Neuronal stem cell (in vitro differentiated cells): ENCODE results near the gene ARHGAP42.

Experiments
- DNase-seq: peaks from one replicate; pipeline ENCODE4 v3.0.0-alpha.2; 2013; ENCODE audit warnings: low spot score
- H2AFZ ChIP-seq: one replicate; pipeline ENCODE4 v1.6.1; 2013; ENCODE audit warnings: mild to moderate bottlenecking, low read length, inconsistent platforms
- H2AK5ac ChIP-seq: 2 replicates; pipeline ENCODE4 v1.6.1; 2013; ENCODE audit warnings: low read depth, mild to moderate bottlenecking, inconsistent platforms, low read length, moderate library complexity, mixed read lengths
- H2BK120ac ChIP-seq: 2 replicates; pipeline ENCODE4 v1.6.1; 2013; ENCODE audit warnings: low read depth, mild to moderate bottlenecking, inconsistent platforms, low read length, moderate library complexity, mixed read lengths
- H2BK12ac ChIP-seq: one replicate; pipeline ENCODE4 v1.6.1; 2013; ENCODE audit warnings: low read length, inconsistent platforms
- H2BK15ac ChIP-seq: 2 replicates; pipeline ENCODE4 v1.6.1; 2013; ENCODE audit warnings: mild to moderate bottlenecking, low read length, inconsistent platforms, mixed read lengths
- H2BK5ac ChIP-seq: one replicate; pipeline ENCODE4 v1.6.1; 2013; ENCODE audit warnings: inconsistent platforms, mild to moderate bottlenecking, low read length, moderate library complexity
- H3K14ac ChIP-seq: one replicate; pipeline ENCODE4 v1.6.1; 2013; ENCODE audit warnings: low read length, inconsistent platforms
- H3K18ac ChIP-seq: 2 replicates; pipeline ENCODE4 v1.6.1; 2013; ENCODE audit warnings: low read length, inconsistent platforms
- H3K23ac ChIP-seq: 2 replicates; pipeline ENCODE4 v1.6.1; 2013; ENCODE audit warnings: low read depth, mild to moderate bottlenecking, mixed read lengths, low read length, inconsistent platforms; ENCODE audit not compliant: poor library complexity
- H3K27ac ChIP-seq: replicated peaks from 3 replicates; pipeline ENCODE4 v1.5.1; 2013; ENCODE audit warnings: low read length, inconsistent platforms
- H3K27me3 ChIP-seq, 3 experiments: 2 replicates each; pipeline ENCODE4 v1.6.1; 2013; ENCODE audit warnings: low read length in 3 of 3, mild to moderate bottlenecking in 2 of 3, inconsistent platforms in 1 of 3, low read depth in 1 of 3, mixed read lengths in 1 of 3, moderate library complexity in 1 of 3; ENCODE audit not compliant: control insufficient read depth in 3 of 3, insufficient read depth in 3 of 3
- H3K36me3 ChIP-seq, 2 donors: replicated peaks in 1 of 2; 2 replicates each; pipeline ENCODE4 v1.6.1; 2013; ENCODE audit warnings: low read length in 2 of 2; ENCODE audit not compliant: control insufficient read depth in 2 of 2, insufficient read depth in 2 of 2
- H3K4ac ChIP-seq: 2 replicates; pipeline ENCODE4 v1.6.1; 2013; ENCODE audit warnings: inconsistent platforms, mild to moderate bottlenecking, low read length, moderate library complexity
- H3K4me1 ChIP-seq, 2 donors: 1 replicate in 1 of 2; 2 replicates in 1 of 2; pipeline ENCODE4 v1.6.1; 2013; ENCODE audit warnings: low read length in 2 of 2, low read depth in 1 of 2; ENCODE audit not compliant: control insufficient read depth in 2 of 2, insufficient read depth in 1 of 2
- H3K4me2 ChIP-seq: one replicate; pipeline ENCODE4 v1.6.1; 2013; ENCODE audit warnings: mild to moderate bottlenecking, low read length, inconsistent platforms; ENCODE audit not compliant: insufficient read depth, poor library complexity, severe bottlenecking
- H3K4me3 ChIP-seq, 2 donors: 2 replicates each; pipeline ENCODE4 v1.5.1; 2013; ENCODE audit warnings: low read length in 2 of 2, mild to moderate bottlenecking in 2 of 2, inconsistent platforms in 1 of 2, moderate library complexity in 1 of 2
- H3K79me1 ChIP-seq: one replicate; pipeline ENCODE4 v1.6.1; 2013; ENCODE audit warnings: low read depth, mild to moderate bottlenecking, inconsistent platforms, low read length, moderate library complexity
- H3K9ac ChIP-seq: one replicate; pipeline ENCODE4 v1.6.1; 2013; ENCODE audit warnings: mild to moderate bottlenecking, low read depth, low read length, inconsistent platforms; ENCODE audit not compliant: poor library complexity
- H3K9me3 ChIP-seq, 2 donors: replicated peaks in 1 of 2; 2 replicates each; pipeline versions ENCODE3 to v1.6.1; 2013; ENCODE audit warnings: low read length in 2 of 2, mild to moderate bottlenecking in 2 of 2, inconsistent platforms in 1 of 2, low read depth in 1 of 2, mixed read lengths in 1 of 2, moderate library complexity in 1 of 2; ENCODE audit not compliant: control insufficient read depth in 2 of 2, insufficient read depth in 1 of 2
- H4K8ac ChIP-seq: one replicate; pipeline ENCODE4 v1.6.1; 2013; ENCODE audit warnings: low read depth, mild to moderate bottlenecking, inconsistent platforms, low read length, moderate library complexity
- H4K91ac ChIP-seq: one replicate; pipeline ENCODE4 v1.6.1; 2013; ENCODE audit warnings: low read length, low read depth, mild to moderate bottlenecking, inconsistent platforms; ENCODE audit not compliant: poor library complexity
- WGBS, 2 donors: extraction: QIAGEN DNeasy Blood & Tissue Kit; methylation state at CpG; one replicate each; pipeline ENCODE4 v1.1.7; 2013; ENCODE audit warnings: missing lambda C conversion rate in 2 of 2, mixed read lengths in 1 of 2; ENCODE audit not compliant: insufficient read length in 2 of 2, insufficient replicate concordance in 1 of 2; ENCODE audit errors: extremely low coverage in 2 of 2; 5-methylcytosine and 5-hydroxymethylcytosine counted together

ARHGAP42 gene

DNA sequence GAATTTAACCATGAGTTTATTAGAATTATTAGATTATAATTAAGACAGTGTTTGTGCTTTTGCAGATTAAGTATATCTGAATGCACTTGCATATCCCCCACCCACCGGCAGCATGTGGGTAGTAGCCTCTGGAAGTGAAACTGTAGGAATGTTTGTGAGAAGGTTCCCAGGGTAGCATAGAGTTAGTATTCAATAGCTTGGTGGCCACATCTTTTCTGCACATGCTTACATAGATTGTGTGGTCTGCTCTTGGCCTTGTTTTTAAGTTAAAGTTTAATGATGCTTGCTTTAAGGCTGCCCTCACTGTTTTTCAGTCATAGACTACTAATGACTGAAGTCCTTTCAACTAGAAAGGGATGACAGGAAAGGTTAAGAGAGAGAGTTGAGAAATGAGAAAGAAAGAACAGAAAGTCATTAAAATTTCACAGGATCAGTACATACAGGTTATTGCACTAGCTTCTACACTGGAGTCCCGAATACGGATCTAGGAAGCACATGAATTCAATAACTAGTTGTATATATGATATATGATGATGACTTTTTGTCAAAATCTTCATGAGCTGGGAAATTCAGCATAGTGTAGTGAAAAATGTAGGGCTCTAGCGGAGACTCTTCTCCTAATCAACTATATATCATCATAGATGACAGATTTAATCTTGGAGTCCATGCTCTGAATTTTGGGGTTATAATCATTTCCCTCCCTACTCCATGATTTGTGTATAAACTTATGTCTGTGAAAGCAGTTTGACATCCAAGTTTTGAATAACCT is 137.1 kb downstream of the ARHGAP42 start:
- no CpG with 5 or more reads among the region's 4 CpGs for WGBS, 2 donors
- Histone ChIP-seq H2BK15ac (no peak overlapping the region), H3K4me1 (peaks cover 14 to 19% of the 10 kb centered on the region in 2 donors)

DNA sequence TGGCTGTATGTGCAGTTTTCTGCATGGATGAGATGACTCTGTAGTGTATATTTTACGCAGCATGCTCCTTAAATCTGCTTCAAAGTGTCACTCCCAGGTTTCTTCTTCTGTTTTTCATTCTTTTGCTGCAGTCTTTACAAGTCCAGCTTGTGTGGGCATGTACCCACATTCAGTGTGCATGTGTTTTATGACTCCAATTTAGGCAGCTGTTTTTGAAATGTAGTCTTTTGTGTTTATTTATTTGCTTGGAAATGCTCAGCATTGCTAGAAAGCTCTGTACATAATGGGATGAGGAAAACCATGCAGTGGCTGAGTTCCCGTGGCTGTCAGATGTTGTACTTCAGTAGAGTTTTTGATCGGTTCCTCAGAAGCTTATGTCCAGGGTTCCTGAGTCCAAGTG is 138.5 kb downstream of the ARHGAP42 start:
- no peak overlapping the region for H3K4me3 ChIP-seq
- no CpG with 5 or more reads among the region's 3 CpGs for WGBS, 2 donors

More for the DNA sequence above, 137.1 kb downstream of the ARHGAP42 start:
- Histone ChIP-seq H3K23ac (no peak overlapping the region), H4K91ac (no peak overlapping the region), H3K4ac (no peak overlapping the region), H2BK120ac (no peak overlapping the region), H3K9me3 (no peaks in the 10 kb centered on the region), H3K4me2 (no peak overlapping the region), H2AFZ (no peak overlapping the region), H3K18ac (no peak overlapping the region), H3K27ac (no peak overlapping the region), H3K36me3 (no peaks in the 10 kb centered on the region), H4K8ac (no peak overlapping the region), H3K79me1 (no peaks in the 10 kb centered on the region), H3K9ac (no peak overlapping the region), H3K14ac (no peak overlapping the region), H2AK5ac (no peak overlapping the region), H2BK5ac (no peak overlapping the region), H3K27me3 (no peaks in the 10 kb centered on the region), H2BK12ac (no peak overlapping the region), H3K4me3 (no peak overlapping the region)
- DNase-seq: no peak

DNA sequence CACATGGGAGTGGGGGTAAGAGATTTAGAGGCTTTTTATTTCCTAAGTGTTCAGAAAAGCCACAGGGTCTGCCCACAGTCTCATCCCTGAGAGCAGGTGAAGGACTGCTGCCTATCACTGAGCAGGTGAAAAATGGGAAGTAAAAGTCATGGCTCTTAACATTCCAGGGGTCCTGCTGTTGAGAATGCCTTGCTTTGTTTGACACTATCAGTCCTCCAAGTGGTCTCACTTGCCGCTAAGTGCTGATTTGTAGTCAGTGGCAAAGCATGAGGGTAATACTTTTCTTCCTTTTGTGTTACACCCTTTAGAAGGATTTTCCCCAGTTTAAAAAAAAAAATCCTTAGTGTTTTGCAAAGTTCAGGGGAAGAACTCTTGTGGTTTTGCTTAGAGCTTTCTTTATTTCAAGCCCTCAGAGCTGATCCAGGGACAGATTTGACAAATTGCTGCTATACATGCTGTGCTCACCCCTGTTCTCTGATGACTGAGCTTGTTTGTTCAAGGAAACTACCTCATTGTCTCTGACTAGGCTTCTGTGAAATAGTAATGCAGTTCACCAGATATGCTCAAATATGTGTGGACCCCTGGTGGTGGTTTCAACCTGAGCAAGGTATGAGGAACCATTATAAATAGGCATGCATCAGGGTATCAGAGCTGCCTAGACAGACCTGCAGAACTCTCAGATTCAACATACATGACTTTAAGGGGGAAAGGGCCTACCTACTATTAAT is 141.0 kb downstream of the ARHGAP42 start:
- Histone ChIP-seq H2AFZ (no peak overlapping the region), H2BK12ac (no peak overlapping the region), H3K27ac (peak overlapping the region; percentile 19), H3K9me3 (no peaks in the 10 kb centered on the region), H3K9ac (no peak overlapping the region), H3K27me3 (no peaks in the 10 kb centered on the region), H3K36me3 (no peaks in the 10 kb centered on the region), H2BK5ac (no peak overlapping the region), H2BK15ac (no peak overlapping the region), H3K4ac (no peak overlapping the region), H3K14ac (no peak overlapping the region), H3K4me1 (peaks cover 7 to 16% of the 10 kb centered on the region in 2 donors), H3K4me2 (no peak overlapping the region), H4K8ac (no peak overlapping the region), H2AK5ac (no peak overlapping the region), H3K79me1 (no peaks in the 10 kb centered on the region), H3K23ac (no peak overlapping the region), H3K4me3 (no peak overlapping the region), H4K91ac (no peak overlapping the region), H3K18ac (no peak overlapping the region), H2BK120ac (no peak overlapping the region)
- no CpG with 5 or more reads among the region's 1 CpG for WGBS, 2 donors
- DNase-seq: no peak

More for the DNA sequence above, 138.5 kb downstream of the ARHGAP42 start:
- Histone ChIP-seq H4K8ac (no peak overlapping the region), H3K9ac (no peak overlapping the region), H2BK5ac (no peak overlapping the region), H3K27me3 (no peaks in the 10 kb centered on the region), H3K4me1 (peaks cover 14 to 21% of the 10 kb centered on the region in 2 donors), H3K9me3 (no peaks in the 10 kb centered on the region), H3K4me2 (no peak overlapping the region), H2BK12ac (no peak overlapping the region), H2AFZ (peak overlapping the region; percentile 19), H3K4ac (no peak overlapping the region), H3K18ac (no peak overlapping the region), H2BK15ac (no peak overlapping the region), H3K23ac (no peak overlapping the region), H4K91ac (no peak overlapping the region), H3K27ac (no peak overlapping the region), H2BK120ac (no peak overlapping the region), H3K36me3 (no peaks in the 10 kb centered on the region), H3K79me1 (no peaks in the 10 kb centered on the region), H2AK5ac (no peak overlapping the region), H3K14ac (no peak overlapping the region)
- DNase-seq: no peak

DNA sequence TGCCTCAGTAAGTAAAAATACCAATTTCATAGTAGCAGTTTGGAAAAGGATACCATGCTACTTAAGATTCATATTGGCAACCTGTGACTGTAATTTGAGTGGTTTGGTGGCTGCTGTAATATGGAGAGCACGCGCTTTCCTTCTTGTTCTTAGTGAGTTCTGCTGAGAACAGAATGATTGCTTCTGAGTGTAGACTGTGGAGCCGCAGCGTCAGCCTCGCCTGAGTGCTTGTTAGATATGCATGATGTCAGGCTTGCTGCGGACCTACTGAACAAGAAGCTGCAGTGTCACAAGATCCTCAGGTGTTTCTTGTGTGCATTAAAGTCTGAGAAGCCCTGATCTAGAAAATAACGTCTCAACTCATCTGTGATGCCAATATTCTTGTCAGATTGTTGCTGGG is 143.2 kb downstream of the ARHGAP42 start:
- Histone ChIP-seq H3K4ac (no peak overlapping the region), H3K23ac (no peak overlapping the region), H3K27me3 (no peaks in the 10 kb centered on the region), H3K27ac (no peak overlapping the region), H3K14ac (no peak overlapping the region), H2BK120ac (no peak overlapping the region), H3K79me1 (no peaks in the 10 kb centered on the region), H3K36me3 (no peaks in the 10 kb centered on the region), H2BK12ac (no peak overlapping the region), H4K8ac (no peak overlapping the region), H2BK5ac (no peak overlapping the region), H3K4me3 (no peak overlapping the region), H2BK15ac (no peak overlapping the region), H2AK5ac (no peak overlapping the region), H3K4me1 (peaks cover 7 to 13% of the 10 kb centered on the region in 2 donors), H3K9ac (no peak overlapping the region), H3K9me3 (no peaks in the 10 kb centered on the region), H4K91ac (no peak overlapping the region), H3K18ac (no peak overlapping the region), H3K4me2 (no peak overlapping the region), H2AFZ (no peak overlapping the region)
- no CpG with 5 or more reads among the region's 7 CpGs for WGBS, 2 donors
- DNase-seq: no peak
